Urothelium cell line (cell line): ENCODE data around the gene PDCL2.

Experiments used
- DNase-seq: peaks from one replicate; pipeline ENCODE4 v3.0.0; 2011; ENCODE audit warnings: low spot score, mixed read lengths
- FAIRE-seq: peaks from 2 replicates; lab custom pipeline; 2011; peaks lifted over from hg19 to GRCh38; lab: Jason Lieb, UNC

The PDCL2 gene

GRCh38 chr4:55540271-55540670, 51.8 kb downstream of the PDCL2 start:
- FAIRE-seq: no peak
- DNase-seq: no peak

GRCh38 chr4:55539658-55540057, 52.4 kb downstream of the PDCL2 start:
- FAIRE-seq: no peak
- no peak for DNase-seq

- DNase-seq (no peak), FAIRE-seq (no peak)
These were observed 53.5 kb downstream of the PDCL2 start for GRCh38 chr4:55538531-55538930.

- no peak for FAIRE-seq
- no peak for DNase-seq
These were observed 57.7 kb downstream of the PDCL2 start for GRCh38 chr4:55534306-55534705.

GRCh38 chr4:55530691-55531090, 61.4 kb downstream of the PDCL2 start:
- FAIRE-seq (no peak), DNase-seq (no peak)

GRCh38 chr4:55530167-55530566, 61.9 kb downstream of the PDCL2 start:
- DNase-seq: no peak
- no peak for FAIRE-seq

GRCh38 chr4:55528491-55528890, 63.6 kb downstream of the PDCL2 start:
- no peak for FAIRE-seq
- DNase-seq: no peak

DNA sequence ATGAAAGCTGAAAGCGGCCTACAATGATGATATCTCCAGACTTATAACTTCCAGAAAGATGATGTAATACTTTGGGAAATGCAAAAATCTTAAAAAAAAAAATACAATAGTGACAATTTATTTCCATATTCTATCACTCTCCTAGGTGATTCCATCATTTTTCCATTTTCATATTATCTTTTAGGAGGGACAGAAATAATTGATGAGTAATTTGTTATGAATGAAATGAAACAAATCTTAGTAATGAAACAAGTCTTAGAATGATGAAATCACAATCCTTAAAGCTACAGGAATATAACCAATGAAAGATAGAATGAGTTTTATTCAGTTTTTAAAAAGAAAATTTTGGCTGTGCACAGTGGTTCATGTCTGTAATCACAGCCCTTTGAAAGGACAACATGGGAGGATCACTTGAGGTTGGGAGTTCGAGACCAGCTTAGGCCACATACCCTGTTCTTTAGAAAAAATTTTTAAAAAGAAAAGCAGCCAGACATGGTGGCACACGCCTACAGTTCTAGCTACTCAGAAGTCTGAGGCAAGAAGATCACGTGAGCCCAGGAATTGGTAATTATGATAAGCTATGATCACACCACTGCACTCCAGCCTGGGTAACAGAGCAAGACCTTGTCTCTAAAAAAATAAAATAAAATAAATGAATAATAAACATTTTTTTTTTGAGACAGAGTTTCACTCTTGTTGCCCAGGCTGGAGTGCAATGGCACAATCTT, 67.0 kb downstream of the PDCL2 start:
- FAIRE-seq (no peak), DNase-seq (no peak)

DNA sequence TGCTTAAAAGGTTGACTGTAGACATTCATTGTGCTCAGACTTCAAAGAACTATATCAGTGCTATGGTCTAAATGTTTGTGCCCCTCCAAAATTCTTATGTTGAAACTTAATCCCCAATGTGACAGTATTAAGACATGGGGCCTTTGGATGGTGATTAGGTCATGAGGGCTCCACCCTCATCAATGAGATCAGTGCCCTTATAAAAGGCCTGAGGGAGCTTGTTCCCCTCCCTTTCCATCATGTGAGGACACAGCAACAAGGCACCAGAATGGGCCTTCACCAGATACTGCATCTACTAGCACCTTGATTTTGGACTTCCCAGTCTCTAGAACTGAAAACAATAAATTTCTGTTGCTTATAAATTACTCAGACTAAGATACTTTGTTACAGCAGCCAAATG, 73.6 kb downstream of the PDCL2 start:
- DNase-seq: no peak
- no peak for FAIRE-seq

GRCh38 chr4:55517526-55518229, 74.4 kb downstream of the PDCL2 start:
- DNase-seq (no peak), FAIRE-seq (peak; percentile 37)

DNA sequence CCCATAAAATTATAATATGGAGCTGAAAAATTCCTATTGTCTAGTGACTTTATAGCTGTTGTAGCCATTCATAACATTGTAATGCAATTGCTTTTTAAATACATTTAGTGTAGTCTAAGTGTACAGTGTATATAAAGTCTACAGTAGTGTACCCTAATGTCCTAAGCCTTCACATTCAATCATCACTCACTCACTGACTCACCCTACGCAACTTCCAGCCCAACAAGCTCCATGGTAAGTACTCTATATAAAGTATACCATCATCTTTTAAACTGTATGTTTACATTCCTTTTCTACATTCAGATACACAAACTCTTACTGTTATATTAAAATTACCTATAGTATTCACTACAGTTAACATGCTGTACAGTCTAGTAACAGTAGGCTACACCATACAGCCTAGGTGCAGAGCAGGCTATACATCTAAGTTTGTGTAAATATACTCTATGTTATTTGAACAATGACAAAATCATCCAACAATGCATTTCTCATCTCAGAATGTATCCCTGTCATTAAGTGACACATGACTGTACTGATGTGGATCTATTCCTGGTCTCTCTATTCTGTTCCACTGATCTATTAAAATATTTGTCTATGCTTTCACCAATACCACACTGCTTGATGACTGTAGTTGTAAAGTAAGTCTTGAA, 79.0 kb downstream of the PDCL2 start:
- no peak for FAIRE-seq

DNA sequence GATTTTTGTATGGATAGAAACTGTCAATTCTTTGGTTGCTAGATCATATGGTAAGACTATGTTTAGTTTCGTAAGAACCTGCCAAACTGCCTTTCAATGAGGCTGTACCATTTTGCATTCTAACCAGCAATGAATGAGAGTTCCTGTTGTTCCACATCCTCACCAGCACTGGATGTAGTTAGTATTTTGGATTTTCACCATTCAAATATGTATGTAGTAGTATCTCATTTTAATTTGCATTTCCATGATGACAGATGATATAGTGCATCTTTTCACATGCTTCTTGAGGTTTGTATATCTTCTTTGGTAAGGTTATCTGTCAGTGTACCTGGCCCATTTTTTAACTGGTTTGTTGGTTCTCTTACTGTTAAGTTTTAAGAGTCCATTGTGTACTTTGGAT, 80.0 kb downstream of the PDCL2 start:
- FAIRE-seq: no peak
- DNase-seq: no peak

More for the DNA sequence above, 79.0 kb downstream of the PDCL2 start:
- DNase-seq: no peak

- FAIRE-seq (no peak), DNase-seq (no peak)
These were observed 81.4 kb downstream of the PDCL2 start for GRCh38 chr4:55510685-55511084.

DNA sequence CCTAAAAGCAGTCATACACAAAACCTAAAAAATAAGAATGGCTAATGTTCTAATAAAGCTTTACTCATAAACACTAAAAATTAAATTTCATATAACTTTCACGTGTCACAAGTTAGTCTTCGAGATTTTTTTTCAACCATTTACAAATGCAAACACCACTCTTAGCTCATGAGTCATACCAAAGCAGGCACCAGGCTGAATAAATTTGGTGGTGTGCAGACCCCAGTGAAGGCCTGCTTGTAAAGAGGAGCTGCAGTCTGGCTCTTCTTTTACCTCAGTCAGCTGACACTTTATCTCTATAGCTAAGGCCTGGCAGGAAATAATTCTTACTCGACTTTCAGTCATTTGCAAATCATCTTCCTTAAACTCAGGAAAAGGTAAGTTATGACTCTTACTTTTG, 82.8 kb downstream of the PDCL2 start:
- DNase-seq (no peak), FAIRE-seq (no peak)

DNA sequence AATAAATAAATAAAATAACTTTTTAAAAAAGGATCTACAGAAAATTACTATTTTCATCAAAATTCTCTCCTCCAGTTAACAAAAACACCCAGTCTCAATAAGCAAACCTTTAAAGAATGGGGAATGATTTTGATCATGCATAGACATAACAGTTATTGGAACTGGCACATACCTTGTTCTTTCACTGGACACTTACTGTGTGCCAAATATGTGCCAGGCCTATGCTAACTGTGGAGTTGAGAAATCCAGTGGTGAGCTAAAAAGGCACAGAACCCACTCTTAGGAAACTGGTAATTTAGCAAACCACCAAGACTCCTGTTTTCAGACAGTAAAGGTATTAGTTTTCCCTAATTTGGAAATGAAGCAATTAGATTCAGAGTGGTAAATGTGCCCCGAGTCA, 84.4 kb downstream of the PDCL2 start:
- no peak for FAIRE-seq
- no peak for DNase-seq
